HG02588 (cell line): ENCODE data around the gene CARMIL1.

ENCODE experiments used
- ATAC-seq: cut with Tn5 transposase; IDR thresholded peaks from one replicate; pipeline ENCODE4 v1.9.1; 2021; ENCODE audit warnings: mild to moderate bottlenecking, moderate library complexity; ENCODE audit not compliant: unreplicated experiment

Gene CARMIL1

DNA sequence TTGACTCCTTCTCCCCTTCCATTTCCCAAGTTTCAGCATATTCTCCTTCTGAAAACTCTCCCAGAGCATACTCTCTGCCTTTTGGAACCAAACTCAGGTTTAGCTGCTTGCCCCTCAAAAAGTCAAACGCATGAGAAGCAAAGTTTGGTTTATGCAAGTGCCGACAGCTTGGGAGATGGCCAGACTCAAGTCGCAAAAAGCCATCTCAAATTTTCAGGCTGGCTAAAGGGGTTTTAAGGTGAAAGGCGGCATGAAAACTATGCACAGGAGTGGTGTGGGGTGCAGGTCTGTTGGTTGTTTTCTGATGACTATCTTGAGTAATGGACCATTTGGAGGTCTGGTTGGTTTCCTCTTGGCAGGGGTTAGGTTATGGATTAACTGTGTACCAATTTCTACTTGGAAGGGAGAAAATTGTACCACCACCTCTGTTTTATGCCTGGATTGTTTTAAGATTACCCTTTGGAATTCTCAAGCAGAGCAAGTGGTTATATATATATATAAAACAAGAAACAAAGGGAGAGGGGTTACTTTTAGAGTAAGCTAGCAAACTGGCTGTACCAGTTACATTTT lies 320.4 kb downstream of the CARMIL1 start:
- no peak for ATAC-seq

- no peak for ATAC-seq
Measured at GRCh38 chr6:25601800-25602673, 322.9 kb downstream of the CARMIL1 start.

DNA sequence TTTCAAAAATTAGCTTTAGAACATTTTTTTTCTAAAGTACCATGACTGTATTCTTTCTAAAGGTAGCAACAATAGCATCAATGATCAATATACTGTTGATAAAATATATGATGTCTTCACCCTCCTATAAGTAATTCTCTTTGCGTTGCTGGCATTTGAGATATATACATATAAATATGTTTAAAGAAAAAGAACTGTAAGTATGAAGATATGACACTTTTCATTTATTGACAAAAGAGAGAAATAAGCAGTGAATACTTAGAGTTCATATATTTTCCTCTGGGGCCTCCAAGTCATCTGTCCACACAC lies 323.5 kb downstream of the CARMIL1 start:
- ATAC-seq: no peak

- ATAC-seq: no peak
Measured at GRCh38 chr6:25603251-25603650, 324.1 kb downstream of the CARMIL1 start.

DNA sequence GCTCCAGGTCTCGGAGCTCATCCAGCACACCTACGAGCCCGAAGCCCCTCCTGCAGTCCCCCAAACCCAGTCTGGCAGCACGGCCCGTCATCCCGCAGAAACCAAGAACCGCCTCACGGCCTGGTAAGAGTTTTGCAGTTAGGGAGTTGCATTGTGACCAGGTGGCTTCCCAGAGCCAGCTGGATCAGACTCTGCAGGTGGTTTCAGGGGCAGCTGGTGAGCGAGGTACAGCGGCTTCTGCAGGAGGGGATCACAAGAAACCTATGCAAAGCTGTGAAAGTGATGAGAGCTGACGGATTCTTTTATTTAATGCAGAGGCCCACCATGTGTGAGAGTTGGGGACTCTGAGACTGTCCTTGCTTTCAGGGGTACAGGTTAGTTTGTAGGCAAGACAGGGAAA lies 327.0 kb downstream of the CARMIL1 start:
- ATAC-seq: no peak

DNA sequence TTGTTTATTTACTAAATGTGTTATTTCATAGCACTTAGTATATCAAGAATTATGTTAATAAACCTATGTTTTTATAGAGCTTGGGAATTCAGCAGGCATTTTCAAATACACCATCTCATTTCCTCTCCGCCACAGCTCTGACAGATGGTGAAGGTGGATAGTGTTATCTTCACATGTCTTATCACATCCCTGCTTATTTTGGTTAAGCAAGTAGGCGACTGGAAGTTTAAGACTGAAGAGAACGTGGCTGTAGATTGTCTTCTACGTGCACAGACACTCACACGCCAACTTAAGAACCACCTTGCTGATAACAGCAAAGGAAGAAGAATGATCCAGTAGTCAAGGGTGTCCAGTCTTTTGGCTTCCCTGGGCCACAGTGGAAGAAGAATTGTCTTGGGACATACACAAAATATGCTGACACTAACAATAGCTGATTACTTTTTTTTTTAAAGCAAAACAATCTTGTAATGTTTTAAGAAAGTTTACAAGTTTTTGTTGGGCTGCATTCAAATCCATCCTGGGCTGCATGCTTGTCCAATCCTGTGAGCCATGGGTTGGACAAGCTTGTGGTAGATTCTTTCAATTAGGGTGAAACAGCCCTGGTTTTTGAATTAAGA lies 329.5 kb downstream of the CARMIL1 start:
- ATAC-seq: no peak

- ATAC-seq: no peak
Measured at GRCh38 chr6:25612666-25613065, 333.5 kb downstream of the CARMIL1 start.

GRCh38 chr6:25613415-25613814 lies 334.2 kb downstream of the CARMIL1 start:
- ATAC-seq: no peak

DNA sequence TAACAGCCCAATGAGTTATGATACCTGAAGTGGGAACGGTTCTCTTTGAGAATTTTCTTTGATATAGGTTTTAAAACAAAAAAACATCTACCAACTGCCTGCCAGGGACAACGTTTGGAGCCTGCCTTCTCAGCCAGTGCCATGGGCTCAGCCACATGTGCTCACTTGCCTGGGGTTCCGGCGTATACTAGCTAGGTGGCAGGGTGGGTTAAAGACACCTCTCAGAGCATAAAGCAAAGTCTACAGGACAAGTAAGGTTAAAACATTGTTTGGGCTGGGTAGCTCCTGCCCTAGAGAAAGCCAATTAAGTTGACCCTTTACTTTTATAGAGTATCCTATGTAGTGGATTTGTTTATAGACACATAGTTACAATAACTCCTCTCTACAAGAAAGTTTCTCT lies 334.9 kb downstream of the CARMIL1 start:
- no peak for ATAC-seq

DNA sequence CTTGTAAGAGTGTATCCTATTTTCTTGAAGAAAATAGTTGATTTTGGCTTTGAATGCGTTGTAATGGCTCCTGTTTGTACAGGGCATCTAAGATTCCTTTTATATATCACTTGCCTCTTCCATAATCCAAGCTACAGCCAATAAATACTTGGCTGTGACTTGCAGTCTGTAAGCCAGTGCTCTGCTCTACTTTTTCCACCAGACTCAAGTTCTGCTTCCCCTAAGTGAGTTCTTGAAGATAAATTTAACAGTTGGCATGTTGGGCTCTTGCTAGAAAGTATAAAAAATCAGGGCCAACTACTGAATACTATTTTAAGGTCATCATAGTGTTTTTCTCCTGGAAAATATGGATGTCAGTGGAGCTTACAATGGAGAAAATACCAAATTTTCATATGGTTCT lies 336.3 kb downstream of the CARMIL1 start:
- no peak for ATAC-seq

GRCh38 chr6:25617997-25618396 lies 338.8 kb downstream of the CARMIL1 start:
- ATAC-seq: no peak

GRCh38 chr6:25619217-25619616 lies 340.0 kb downstream of the CARMIL1 start:
- ATAC-seq: no peak

DNA sequence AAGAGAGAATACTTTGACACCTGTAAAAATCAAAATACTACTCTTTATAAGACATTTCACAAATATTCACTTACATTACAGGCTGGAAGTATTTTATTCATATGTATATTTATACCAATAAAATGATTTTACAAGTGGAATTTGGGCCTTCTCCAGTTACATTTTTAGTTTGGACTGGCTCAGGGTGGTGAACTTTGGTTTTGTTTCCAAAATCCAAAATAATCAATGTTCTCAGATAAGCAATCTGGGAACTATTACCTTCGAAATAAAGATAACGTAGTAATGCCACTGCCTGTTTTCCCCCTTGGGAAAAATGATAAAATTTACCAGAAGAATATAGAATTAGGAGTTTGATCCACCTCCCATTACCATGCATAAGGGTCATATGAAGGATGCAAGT lies 341.2 kb downstream of the CARMIL1 start:
- no peak for ATAC-seq

- ATAC-seq: no peak
Measured at GRCh38 chr6:25623065-25623464, 343.9 kb downstream of the CARMIL1 start.

GRCh38 chr6:25623879-25624278 lies 344.7 kb downstream of the CARMIL1 start:
- no peak for ATAC-seq

DNA sequence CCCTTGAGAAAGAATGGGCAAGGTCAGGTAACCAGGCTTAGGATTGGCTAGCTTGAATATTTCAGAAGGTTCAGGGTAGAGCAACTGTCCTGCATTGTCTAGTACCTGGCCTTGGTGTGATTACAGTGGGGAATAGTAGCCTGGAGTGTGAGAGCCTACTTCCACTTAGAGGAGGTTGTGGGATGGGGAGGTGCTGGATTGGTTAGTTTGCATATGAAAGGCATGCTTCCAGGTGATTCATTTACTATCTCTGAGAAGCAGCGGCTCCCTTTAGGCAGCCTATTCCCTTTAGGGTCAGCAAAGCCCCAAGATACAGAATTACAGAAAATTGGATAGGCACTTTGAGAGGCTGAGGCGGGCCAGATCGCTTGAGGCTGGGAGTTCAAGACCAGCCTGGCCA lies 347.8 kb downstream of the CARMIL1 start:
- no peak for ATAC-seq

GRCh38 chr6:25628471-25629197 lies 349.5 kb downstream of the CARMIL1 start:
- ATAC-seq: no peak

- no peak for ATAC-seq
Measured at GRCh38 chr6:25629198-25629576, 350.0 kb downstream of the CARMIL1 start.

DNA sequence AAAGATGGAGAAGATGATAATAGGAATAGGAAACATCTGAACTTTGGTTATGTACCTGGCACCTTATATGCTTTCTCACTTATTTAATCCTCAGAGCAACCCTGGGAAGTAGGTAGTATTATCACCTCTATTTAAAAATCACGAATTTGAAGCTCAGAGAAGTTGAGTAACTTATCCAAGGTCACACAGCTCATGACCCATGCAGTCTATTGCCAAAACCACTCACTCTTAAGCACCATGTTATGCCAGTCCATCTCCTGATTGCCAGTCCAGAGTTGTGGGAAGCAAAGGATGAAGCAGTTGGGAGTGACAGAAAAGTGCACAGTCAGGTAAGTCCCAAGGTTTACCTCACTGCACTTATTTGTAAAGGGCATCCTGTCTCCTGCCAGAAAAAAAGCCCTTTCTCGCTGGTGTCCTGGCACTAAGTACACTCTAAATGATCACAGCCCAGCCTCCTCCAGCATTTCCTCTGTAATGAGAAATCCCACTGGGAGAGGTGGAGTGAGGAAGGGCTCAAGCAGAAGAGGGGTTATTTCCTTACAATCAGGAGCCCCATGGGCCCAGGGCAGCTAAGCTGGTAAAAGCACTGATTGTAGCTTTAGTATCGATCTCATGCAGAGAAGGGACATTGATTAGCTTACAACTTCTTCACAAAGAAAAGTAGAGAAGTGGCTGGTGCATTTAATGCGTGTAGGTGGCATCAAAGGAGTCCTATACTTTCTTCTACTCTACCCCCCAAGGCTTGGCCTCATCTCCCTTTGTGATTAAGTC lies 351.5 kb downstream of the CARMIL1 start:
- ATAC-seq: no peak

DNA sequence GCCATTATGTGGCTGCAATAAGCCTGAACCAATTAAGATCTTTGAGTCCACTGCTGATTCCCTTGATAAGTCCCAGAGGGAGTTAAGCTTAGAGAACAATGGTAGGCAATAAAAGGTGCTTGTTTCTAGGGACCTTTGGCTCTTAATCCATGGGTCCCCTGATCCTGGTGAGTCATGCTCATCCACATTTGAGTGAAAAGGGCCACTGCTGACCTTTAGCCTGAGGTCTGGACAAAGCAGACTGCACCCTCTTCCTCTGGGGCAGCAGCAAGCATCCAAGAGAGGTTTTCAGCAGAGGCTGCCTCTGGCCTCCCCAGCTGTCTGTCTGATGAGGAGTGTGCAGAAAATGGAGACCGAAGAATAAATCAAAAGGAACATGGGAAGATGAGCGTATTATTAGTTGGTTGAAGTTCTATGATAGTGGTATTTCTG lies 356.7 kb downstream of the CARMIL1 start:
- ATAC-seq: no peak

- ATAC-seq: no peak
Measured at GRCh38 chr6:25637211-25637610, 358.0 kb downstream of the CARMIL1 start.
